Fibroblast of villous mesenchyme (primary cell): Measurements from ENCODE around the gene ROBO2. TPM values are rescaled to one million over a fixed set of nuclear protein-coding genes. Genes with fewer than 3 reads are reported as not detected.

ENCODE experiments used
- DNase-seq: peaks from one replicate; pipeline ENCODE4 v3.0.0-alpha.2; 2010; ENCODE audit warnings: low read depth
- H3K4me3 ChIP-seq: 2 replicates; pipeline ENCODE4 v1.5.1; 2011; ENCODE audit warnings: low read depth, mild to moderate bottlenecking, low read length
- CTCF ChIP-seq: IDR thresholded peaks from 2 replicates; pipeline ENCODE4 v1.5.1; 2012; ENCODE audit warnings: low read depth, mild to moderate bottlenecking, low read length; ENCODE audit not compliant: insufficient read depth
- total RNA-seq: library from RNA; depleted of rRNA; stranded (reverse); fragments of >200 nt; gene quantifications from 2 replicates; pipeline ENCODE4 v1.2.3, GENCODE V29; 2012

The ROBO2 gene
- total RNA-seq, 1 donor, result 3.0 TPM

- no peak for TF ChIP-seq CTCF
- no peak overlapping the region for H3K4me3 ChIP-seq
- DNase-seq, result no peak
Observed at GRCh38 chr3:77191014-77191413, 151.1 kb downstream of the ROBO2 start.

- no peak for TF ChIP-seq CTCF
Observed at GRCh38 chr3:77191640-77192039, 151.7 kb downstream of the ROBO2 start.

GRCh38 chr3:77195766-77196545, 156.1 kb downstream of the ROBO2 start:
- no peak for TF ChIP-seq CTCF
- no peak overlapping the region for H3K4me3 ChIP-seq
- no peak for DNase-seq

More at GRCh38 chr3:77191640-77192039, 151.7 kb downstream of the ROBO2 start:
- DNase-seq, result no peak
- no peak overlapping the region for H3K4me3 ChIP-seq

- DNase-seq, result no peak
- H3K4me3 ChIP-seq, result no peak overlapping the region
- no peak for TF ChIP-seq CTCF
Observed at GRCh38 chr3:77197408-77197807, 157.5 kb downstream of the ROBO2 start.

GRCh38 chr3:77203851-77204250, 164.0 kb downstream of the ROBO2 start:
- no peak for DNase-seq
- no peak for TF ChIP-seq CTCF
- no peak overlapping the region for H3K4me3 ChIP-seq

GRCh38 chr3:77204788-77205187, 164.9 kb downstream of the ROBO2 start:
- no peak for TF ChIP-seq CTCF
- no peak for DNase-seq
- H3K4me3 ChIP-seq, result no peak overlapping the region

- no peak overlapping the region for H3K4me3 ChIP-seq
- DNase-seq, result no peak
- no peak for TF ChIP-seq CTCF
Observed at GRCh38 chr3:77207753-77208152, 167.9 kb downstream of the ROBO2 start.
